ENCODE data around the gene WDR1.
"Not testable (repeated sequence)": the region's sequence is repeated elsewhere in the genome, so short reads cannot be mapped to it uniquely, and the experiment has no call there.

DNA sequence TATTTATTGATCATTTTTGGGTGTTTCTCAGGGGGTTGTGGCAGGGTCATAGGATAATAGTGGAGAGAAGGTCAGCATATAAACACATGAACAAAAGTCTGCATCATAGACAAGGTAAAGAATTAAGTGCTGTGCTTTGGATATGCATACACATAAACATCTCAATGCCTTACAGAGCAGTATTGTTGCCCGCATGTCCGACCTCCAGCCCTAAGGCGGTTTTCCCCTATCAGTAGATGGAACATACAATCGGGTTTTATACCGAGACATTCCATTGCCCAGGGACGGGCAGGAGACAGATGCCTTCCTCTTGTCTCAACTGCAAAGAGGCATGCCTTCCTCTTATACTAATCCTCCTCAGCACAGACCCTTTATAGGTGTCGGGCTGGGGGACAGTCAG lies 10.9 kb upstream of the WDR1 start:
- TF ChIP-seq, protein P1, sequence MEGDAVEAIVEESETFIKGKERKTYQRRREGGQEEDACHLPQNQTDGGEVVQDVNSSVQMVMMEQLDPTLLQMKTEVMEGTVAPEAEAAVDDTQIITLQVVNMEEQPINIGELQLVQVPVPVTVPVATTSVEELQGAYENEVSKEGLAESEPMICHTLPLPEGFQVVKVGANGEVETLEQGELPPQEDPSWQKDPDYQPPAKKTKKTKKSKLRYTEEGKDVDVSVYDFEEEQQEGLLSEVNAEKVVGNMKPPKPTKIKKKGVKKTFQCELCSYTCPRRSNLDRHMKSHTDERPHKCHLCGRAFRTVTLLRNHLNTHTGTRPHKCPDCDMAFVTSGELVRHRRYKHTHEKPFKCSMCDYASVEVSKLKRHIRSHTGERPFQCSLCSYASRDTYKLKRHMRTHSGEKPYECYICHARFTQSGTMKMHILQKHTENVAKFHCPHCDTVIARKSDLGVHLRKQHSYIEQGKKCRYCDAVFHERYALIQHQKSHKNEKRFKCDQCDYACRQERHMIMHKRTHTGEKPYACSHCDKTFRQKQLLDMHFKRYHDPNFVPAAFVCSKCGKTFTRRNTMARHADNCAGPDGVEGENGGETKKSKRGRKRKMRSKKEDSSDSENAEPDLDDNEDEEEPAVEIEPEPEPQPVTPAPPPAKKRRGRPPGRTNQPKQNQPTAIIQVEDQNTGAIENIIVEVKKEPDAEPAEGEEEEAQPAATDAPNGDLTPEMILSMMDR (IDR thresholded peaks at IDR 0.05; ENCODE audit: low read length) = not testable (repeated sequence)
- not testable (repeated sequence) for TF ChIP-seq EZH2 (IDR thresholded peaks at IDR 0.05; ENCODE audit: borderline replicate concordance, low read length)

Data from OCI-LY1 (cell line).